Midbrain (tissue), 1 donor: ENCODE data around the gene ABCA2.
"Not testable (repeated sequence)": the region's sequence is repeated elsewhere in the genome, so short reads cannot be mapped to it uniquely, and the experiment has no call there.

ENCODE experiments used
- DNase-seq: peaks from one replicate; lab custom pipeline; 2025; lab: John Stamatoyannopoulos, UW

ABCA2 gene

DNA sequence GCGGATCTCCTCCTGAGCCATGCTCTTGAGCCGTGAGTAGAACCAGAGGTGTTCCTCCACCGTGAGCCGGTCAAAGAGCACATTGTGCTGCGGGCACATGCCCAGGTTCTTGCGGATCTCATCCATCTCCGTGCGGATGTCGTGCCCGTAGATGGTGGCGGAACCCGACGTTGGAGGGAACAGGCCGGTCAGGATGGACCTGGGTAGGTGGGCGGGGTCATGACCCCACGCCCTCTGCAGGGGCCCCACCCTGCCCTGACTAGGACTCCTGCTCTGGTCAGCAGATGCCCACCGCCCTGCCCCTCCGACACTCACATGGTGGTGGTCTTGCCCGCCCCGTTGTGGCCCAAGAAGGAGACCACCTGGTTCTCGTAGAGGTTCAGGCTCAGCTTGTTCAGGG is 12.1 kb downstream of the ABCA2 start:
- DNase-seq: no peak

DNA sequence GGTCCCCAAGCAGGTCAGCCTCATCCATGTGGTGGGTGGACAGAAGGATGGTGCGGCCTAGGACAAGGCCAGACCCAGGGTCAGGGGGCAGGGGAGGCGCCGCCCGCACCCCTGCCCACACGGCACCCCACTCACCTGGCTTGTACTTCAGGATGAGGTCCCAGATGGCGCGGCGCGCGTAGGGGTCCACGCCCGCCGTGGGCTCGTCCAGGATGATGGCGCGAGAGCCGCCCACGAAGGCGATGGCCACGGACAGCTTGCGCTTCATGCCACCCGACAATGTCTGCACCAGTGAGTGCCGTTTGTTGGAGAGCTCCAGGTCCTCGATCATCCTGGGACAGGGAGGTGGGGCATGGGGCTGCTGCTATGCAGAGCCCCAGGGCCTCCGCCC is 12.5 kb downstream of the ABCA2 start:
- DNase-seq: no peak

DNA sequence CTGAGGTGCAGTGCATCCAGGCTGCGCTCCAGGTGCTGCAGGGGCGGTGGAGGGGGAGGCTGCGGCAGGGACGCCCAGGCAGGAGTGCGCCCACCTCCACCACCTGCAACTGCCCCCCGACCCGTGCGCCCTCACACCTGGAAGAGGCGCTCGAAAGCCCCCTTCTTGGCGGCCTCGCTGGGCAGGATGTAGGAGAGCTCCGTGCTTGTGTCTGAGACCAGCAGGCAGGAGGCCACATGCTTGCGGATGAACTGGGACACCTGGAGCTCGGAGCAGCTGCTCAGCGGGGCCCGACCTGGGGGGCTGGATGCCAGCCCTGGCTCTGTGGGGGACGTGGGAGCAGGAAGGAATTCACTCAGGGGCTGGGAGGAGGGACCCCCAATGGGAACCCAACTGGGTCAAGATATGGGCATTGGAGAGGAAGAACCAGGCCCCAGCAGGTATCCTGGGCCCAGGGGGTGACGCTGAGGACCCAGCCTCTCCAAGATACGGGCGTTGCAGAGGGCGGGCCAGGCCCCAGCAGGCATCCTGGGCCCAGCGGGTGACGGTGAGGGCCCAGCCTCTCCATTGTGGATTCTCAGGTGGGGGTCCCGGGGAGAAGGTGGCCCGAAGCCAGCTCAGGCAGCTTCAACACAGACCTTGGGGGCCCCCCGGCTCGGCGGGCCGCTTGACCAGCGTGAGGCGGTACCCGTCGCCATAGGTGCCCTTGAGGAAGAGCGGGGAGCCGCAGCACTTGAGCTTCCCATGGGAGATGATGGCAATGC is 13.1 kb downstream of the ABCA2 start:
- DNase-seq: no peak

DNA sequence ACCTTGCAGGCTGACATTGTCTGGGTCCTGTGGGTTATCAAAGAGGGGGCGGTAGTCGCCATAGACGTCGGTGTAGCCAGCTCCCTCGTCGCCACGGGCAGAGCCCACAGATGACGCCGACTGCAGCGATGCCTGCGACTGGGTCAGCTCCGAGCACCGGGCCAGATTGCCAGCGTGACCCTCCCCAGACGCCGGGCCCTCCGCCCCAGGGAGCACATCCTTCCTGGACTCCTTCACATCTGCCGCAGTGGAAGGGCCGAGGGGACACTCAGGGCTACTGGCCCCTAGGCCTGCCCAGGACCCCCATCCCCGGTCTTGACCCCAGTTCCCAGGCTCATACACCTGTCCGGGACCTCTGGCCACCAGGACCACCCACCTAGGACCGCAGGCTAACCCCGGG is 13.9 kb downstream of the ABCA2 start:
- DNase-seq: no peak

DNA sequence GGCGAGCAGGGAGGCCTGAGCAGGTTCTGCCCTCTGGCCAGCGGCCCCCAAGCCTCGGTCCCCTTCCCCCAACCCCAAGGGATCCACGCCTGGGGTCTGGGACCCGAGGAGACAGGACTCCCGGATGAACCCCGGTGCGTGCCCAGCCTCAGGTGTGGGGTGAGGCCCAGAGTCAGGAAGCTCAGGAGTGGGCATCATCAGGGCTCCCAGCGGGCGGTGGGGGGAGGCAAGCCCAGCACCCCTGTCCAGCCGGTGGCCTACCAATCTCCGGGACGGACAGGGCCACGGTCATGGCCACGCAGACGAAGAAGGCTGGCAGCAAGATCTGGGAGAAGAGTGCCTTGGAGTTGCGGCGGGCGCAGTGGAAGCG is 14.5 kb downstream of the ABCA2 start:
- no peak for DNase-seq

DNA sequence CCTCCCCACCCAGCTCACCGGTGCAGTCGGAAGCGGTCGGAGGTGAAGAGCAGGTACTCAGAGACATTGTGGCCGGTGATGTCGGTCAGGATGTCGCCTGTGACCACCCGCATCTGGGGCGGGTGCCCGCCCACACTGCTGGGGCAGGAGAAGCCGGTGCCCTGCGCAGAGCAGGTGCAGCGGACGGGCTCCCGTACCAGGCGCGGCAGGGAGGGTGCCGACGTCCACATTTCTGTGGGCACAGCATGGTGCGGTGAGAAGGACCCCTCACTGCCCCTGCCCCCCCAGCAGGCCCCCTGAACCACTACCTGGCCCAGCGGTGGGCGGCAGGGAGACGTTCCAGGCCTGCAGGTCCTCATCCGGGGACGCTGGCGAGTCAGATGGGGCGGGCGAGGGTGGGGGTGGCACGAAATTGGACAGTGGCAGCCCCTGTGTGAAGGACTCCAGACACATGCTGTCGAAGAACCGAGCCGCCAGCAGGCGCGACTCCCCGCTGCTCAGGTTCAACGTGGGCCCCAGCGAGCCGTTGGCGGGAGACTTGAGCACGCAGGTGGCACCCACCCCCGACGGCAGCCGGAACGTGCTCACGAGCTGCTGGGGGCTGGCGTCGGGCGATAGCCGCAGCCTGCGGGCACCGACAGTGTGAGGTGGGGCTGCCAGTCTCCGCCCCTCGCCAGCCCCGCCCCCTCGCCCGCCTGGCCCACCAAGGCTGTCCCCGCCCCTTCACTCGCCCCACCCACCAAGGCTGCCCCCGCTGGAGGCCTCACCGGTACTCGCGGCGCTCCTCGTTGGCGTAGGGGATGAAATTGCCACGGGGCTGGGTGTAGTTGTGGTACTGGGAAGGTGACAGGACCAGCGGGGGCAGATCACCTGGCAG is 15.1 kb downstream of the ABCA2 start:
- no peak for DNase-seq

DNA sequence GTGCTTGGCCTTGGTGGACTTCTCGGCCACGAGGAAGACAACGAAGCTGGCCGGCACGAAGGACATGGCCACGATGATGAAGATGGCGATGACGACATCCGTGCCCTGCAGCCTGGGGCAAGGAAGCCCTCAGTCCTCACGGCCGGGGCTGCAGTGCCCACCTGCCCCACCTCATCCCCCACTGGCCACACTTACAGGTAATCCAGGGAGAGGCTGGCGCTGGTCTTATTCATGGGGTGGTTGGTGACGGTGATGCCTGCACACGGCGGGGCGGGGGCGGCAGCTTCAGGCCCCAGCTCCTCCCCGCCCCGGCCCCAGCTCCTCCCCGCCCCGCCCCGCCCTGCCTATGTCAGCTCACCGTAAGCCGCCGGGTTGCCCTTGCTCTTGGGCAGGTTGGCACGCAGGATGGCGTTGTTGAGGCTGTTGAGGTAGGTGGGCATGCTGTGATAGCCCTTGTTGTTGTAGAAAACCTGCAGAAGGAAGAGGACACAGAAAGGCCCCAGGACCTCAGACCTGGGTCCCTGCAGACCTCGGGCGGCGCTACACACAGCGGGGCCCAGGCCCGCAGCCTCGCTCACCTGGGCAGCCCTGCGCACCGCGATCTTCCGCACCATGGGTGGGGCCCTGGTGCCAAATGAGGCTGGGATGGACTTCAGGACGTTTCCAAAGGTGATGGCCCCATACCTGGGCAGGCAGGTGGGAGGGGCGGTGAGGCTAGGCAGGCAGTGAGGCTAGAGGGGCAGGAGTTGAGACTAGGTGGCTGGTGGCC is 15.9 kb downstream of the ABCA2 start:
- no peak for DNase-seq

DNA sequence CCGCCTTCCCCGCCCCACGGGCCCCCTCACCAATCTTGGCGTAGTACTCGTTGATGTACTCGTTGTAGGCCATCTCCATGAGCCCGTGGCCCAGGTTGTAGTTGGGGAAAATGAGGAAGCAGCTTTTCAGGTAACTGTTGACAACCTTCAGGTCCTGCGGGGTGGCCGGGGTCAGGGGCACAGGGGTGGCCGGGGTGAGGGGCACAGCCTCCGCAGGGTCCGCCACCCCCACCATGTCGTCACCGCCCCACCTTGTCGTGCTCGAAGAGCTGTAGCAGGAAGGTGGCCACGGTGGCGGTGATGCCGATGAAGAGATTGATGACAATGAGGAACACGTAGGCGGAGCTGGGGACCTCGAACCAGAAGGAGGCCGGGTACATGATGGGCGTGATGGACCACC is 16.9 kb downstream of the ABCA2 start:
- DNase-seq: no peak

DNA sequence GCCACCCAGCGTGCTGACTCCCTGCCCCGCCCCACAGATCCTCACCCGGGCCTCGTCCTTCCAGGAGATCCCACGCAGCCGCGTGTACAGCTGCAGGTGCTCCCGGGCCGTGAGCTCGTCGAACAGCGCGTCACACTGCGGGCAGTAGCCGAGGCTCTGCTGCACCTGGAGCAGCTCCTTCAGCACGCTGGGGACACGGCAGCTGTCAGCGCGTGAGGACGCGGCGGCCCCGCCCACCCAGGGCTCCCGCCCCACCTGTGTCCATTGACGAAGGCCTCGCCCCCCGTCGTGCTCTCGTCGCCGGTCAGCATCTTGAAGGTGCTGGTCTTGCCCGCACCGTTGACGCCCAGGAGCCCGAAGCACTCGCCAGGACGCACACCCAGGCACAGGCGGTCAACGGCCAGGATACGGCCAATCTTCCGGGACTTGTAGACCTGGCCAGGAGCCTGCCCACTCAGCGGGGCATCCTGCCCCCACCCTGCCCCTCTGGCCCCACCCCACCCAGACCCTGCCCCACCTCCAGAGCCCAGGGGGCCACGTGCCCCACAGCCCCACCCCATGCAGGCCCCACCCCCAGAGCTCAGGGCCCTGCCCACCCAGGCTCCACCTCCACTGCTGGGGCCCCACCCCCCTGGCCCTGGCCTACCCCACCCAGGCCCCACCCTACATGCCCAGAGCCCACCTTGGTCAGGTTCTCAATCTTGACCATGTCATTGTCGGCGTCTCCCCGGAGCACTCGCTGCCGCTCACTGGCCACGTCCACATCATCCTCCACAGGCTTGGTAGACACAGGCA is 17.9 kb downstream of the ABCA2 start:
- no peak for DNase-seq

DNA sequence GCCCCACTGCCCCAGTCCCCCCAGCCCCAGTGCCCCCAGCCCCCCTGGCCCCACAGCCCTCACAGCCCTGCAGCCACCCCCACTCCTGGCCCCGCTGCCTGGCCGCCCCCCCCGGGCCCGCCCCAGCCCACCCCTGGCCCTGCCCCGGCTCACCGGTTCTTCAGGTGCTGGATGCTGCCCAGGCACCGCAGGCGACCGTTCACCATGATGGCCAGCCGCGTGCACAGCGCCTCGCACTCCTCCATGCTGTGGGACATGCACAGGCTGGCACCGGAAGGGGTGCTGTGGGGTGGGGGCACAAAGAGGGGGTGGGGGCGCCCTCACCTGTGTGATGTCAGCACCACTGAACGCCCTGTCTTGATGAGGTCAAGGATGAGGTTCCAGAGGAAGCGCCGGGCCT is 18.8 kb downstream of the ABCA2 start:
- DNase-seq: no peak

DNA sequence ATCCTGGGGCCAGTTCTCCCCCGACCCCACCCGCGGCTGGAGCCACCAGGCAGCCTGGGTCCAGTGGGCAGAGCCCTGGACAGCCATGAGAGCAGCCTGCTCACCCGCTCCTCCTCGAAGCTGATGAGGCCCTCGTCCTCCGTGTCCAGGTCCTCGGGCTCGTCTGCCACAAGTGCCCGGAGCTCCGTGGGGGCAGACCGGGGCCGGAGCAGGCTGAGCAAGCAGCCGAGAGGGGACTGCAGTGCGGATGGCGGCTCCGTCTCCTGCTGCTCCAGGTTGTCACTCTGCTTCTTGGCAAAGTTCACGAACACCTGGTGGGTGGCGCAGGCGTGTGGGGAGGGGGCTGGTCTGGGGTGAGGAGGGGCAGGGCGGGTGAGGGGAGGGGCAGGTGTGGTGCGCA is 19.7 kb downstream of the ABCA2 start:
- DNase-seq: no peak

DNA sequence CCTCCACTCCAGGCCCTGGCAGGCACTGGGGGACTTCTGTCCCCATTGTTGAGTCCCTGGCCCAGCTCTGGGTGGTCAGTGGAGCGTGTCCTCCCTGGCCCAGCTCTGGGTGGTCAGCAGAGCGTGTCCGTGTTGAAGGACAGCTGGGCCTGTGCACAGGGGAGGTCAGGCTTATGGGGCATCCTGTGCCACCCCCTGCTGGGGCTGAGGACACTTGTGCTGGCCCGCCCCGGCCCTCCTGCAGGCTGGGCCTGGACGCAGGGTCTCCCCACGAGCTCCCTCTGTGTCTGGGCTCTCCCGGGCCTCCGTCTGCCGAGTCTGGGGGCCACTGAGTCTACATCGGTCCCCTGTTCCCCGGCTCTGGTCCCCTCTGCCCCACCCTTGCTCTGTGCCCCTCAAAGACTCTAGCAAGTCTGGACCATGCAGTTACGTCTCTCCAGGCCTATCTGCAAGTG is 20.2 kb downstream of the ABCA2 start:
- no peak for DNase-seq

DNA sequence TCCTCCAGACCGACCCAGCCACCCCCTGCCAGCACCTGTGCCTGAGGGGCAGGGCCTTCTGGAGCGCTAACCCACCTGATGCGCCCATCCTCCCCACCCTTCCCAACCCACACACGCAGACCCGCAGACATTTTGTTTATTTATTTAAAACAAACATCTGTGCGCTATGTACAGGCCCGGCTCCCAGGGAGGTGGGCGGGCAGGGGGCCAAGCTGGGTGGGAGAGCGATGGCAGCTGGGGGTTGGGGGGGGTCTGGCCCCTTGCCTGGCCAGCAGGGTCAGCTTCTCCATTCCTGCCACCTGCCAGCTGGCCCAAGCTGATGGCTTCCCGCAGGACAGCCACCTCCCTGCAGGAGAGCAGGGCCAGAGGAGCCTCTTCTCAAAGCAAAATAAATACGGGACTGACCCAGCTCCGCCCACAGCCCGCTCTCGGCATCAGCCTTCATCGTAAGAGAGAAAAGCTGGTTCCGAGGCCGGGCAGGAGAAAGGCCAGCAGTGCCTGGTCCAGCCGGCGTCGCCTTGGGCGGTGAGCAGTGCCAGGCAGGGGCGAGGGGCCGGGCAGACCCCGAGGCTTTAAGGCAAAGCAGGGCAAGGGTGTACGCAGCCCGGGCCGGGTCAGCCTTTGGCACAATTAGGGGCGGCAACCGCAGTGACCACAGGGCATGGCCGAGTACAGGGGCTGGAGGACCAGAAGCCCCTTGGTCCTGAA is 20.8 kb downstream of the ABCA2 start:
- no peak for DNase-seq

DNA sequence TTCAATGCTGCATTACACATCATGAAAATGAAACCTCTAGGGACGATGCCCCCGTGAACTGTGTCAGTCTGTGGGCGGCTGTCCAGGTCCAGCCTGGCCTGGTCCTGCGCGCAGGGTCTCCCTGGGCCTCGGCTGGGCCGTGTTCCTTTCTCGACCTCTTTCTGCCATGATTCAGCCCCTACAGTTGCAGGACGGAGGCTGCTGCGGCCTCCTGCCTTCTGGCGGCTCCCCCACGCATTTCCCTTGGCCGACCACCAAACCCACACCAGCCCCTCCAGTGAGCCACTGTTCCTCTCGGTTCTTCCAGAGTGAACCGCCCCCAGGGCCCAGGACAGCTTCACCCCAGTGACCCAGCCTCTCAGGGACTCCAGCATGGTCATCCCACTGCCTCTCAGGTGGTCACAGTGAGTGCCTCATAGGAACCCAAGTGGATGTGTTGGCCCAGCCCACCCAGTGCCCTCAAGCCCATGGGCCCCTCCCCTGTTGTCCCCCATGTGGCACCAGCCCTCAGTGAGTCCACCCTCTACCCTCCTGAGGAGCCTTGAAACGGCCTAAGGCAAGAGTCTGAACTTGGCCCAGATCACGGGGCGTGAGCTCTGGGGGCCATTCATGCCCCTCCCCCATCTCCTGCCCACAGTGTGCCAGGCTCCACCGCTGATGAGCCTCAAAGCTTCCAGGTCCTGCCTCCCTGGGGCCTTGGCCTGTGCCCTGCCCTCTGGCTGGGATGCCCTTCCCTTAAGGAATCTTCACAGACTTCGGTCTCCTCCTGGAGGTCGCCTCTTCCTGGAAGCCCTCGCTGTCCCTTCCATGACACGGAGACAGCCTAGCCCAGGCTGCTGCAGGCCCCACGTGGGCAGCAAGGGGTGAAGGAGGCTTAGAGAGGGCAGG is 21.7 kb downstream of the ABCA2 start:
- no peak for DNase-seq

DNA sequence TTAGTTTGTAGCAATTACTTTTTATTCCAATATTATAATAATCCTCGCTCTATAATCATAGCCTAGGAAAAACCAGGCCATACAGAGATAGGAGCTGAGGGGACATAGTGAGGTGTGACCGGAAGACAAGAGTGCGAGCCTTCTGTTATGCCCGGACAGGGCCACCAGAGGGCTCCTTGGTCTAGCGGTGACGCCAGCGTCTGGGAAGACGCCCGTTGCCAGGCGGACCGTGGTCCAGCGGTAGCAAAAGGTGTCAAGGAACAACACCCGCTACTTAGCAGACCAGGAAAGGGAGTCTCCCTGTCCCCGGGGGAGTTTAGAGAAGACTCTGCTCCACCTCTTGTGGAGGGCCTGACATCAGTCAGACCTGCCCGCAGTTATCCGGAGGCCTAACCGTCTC is 23.8 kb downstream of the ABCA2 start:
- DNase-seq: not testable (repeated sequence)

DNA sequence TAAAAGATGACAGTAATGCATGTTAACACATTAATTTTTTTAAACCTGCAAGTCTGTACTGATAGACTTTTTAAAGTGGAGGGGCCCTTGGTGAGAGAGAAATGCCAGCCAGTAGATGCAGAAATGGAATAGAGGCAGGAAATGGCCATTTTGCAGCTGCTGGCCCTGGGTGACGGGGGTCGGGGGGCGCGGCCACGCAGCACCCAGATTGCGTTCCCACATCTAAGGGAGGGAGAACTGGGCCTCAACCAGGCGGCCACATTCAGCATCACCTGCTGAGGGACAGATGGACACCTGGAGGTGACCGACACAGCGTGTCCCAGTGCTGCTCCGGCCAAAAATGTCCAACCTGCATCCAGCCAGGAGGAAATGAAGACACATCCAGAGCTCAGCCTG is 25.4 kb downstream of the ABCA2 start:
- no peak for DNase-seq

DNA sequence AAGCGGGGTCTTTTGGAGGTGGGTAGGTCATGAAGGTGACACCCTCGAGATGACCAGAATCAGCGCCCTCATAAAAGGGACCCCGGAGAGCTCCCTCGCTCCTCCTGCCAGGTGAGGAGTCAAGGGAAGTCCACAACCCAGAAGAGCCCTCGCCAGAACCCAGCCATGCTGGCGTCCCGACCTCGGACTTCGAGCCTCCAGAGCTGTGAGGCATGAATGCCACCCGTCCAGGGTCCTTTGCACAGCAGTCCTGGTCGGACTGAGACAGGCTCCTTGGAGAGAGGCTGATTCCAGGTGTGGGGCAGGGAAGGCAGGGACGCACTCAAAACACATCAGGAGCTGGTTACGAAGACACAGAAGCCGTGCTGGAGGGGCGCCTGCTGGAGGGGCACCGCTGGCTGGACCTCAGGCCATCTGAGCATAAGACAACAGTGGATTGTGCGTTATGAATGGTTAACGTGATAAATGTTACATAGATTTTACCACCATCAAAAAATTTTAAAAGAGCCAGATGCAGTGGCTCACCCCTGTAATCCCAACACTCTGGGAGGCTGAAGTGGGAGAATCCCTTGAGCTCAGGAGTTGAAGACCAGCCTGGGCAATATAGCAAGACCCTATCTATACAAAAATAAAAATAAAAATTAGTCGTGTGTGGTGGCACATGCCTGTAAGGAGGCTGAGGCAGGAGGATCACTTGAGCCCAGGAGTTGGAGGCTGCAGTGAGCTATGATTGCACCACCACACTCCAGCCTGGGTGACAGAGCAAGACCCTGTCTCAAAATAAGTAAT is 26.0 kb downstream of the ABCA2 start:
- DNase-seq: no peak

DNA sequence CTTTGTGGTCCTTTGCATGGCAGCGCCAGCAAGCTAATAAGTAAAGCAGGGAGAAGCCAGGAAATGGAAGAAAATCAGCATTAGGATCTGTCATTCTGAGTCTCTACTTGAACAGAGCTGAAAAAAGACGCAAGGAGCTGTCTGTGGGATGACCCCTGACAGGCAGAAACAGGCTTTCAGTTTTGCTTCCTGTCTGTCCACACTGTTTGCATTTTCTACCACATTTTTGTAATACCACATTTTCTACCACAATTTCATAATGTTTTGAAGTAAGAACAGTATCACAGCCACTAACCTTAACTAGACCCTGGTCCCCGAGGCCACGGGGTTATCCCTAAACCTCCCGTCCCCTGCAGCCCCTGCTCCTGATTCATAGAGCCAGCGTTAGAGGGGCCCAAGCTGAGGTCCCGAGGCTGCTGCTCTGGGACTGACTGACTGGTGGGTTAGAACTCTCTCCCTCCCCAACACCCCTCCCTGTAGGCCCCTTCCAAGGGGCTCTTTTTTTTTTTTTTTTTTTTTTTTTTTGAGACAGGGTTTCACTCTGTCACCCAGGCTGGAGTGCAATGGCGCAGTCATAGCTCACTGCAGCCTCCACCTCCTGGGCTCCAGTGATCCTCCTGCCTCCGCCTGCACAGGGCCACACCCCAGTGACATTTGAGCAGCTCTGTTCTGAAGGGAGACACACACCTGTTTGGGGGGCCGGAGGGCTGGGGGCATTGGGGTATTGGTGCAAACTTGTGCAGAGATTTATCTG is 27.7 kb downstream of the ABCA2 start:
- no peak for DNase-seq

DNA sequence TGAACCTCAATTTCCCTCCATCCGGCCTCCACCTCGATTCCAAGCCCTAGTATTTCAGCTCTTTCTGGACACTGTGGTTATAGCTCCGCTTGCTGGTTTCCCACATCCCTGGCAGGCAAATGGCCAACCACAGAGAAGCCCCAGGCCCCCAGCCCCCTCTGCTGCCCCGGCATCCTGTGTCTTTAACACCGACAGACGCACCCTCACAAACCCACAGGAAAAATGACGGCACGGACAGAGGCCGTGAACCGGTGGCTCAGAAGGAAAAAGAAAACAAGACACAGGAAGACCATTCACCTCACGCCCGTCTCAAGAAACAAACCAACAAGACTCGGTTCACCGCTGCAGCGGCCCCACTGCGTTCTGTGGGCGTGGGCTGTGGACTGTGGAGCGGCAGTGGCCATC is 30.2 kb downstream of the ABCA2 start:
- DNase-seq: no peak
